Measurements from ENCODE around the gene NRL. TPM values are rescaled to one million over a fixed set of nuclear protein-coding genes. Genes with fewer than 3 reads are reported as not detected.

The NRL gene
- total RNA-seq, 1 donor from 2014 or later: 0.48 TPM

GRCh38 chr14:24074625-24075484 lies 39.9 kb downstream of the NRL start:
- Histone ChIP-seq H3K4me3 (ENCODE audit: insufficient read depth, low read depth, low read length) (no peak overlapping the region), H4K20me1 (ENCODE audit: insufficient read depth, low read length) (no peaks in the 10 kb centered on the region), H2AFZ (ENCODE audit: low read depth, low read length) (no peak overlapping the region), H3K27ac (ENCODE audit: low read depth, low read length) (no peak overlapping the region), H3K27me3 (ENCODE audit: insufficient read depth, low read length) (peaks cover 12% of the 10 kb centered on the region), H3K4me1 (ENCODE audit: insufficient read depth, low read length) (no peaks in the 10 kb centered on the region), H3K79me2 (ENCODE audit: insufficient read depth, low read length) (no peaks in the 10 kb centered on the region), H3K4me2 (ENCODE audit: low read length) (no peak overlapping the region), H3K36me3 (ENCODE audit: insufficient read depth, low read length) (no peaks in the 10 kb centered on the region), H3K9ac (ENCODE audit: low read length) (no peak overlapping the region), H3K9me3 (ENCODE audit: insufficient read depth, low read depth, low read length) (no peaks in the 10 kb centered on the region)
- H3K27ac Mint-ChIP-seq (ENCODE audit: unreplicated experiment): no peak overlapping the region
- H3K4me3 Mint-ChIP-seq (ENCODE audit: unreplicated experiment): no peak overlapping the region
- DNase-seq (ENCODE audit: low read depth): no peak
- no peak for FAIRE-seq
- H3K27me3 Mint-ChIP-seq (ENCODE audit: low read depth, unreplicated experiment): peaks cover 73% of the 10 kb centered on the region
- no peaks in the 10 kb centered on the region for H3K4me1 Mint-ChIP-seq (ENCODE audit: low read depth, unreplicated experiment)
- no peak for TF ChIP-seq EZH2 (IDR thresholded peaks at IDR 0.05; ENCODE audit: insufficient read depth, low read length)
- TF ChIP-seq CTCF (IDR thresholded peaks at IDR 0.05; ENCODE audit: insufficient read depth, low read depth, low read length): no peak
- no peaks in the 10 kb centered on the region for H3K9me3 Mint-ChIP-seq (ENCODE audit: unreplicated experiment)
- H3K36me3 Mint-ChIP-seq (ENCODE audit: low read depth, unreplicated experiment): peaks cover 2% of the 10 kb centered on the region

GRCh38 chr14:24072881-24073877 lies 41.6 kb downstream of the NRL start:
- TF ChIP-seq EZH2 (IDR thresholded peaks at IDR 0.05; ENCODE audit: insufficient read depth, low read length): no peak
- Mint-ChIP-seq H3K4me1 (ENCODE audit: low read depth, unreplicated experiment) (no peaks in the 10 kb centered on the region), H3K27ac (ENCODE audit: unreplicated experiment) (no peak overlapping the region), H3K36me3 (ENCODE audit: low read depth, unreplicated experiment) (peaks cover 2% of the 10 kb centered on the region), H3K27me3 (ENCODE audit: low read depth, unreplicated experiment) (peaks cover 71% of the 10 kb centered on the region), H3K4me3 (ENCODE audit: unreplicated experiment) (no peak overlapping the region), H3K9me3 (ENCODE audit: unreplicated experiment) (no peaks in the 10 kb centered on the region)
- H3K4me2 ChIP-seq (ENCODE audit: low read length): no peak overlapping the region
- H3K4me1 ChIP-seq (ENCODE audit: insufficient read depth, low read length): no peaks in the 10 kb centered on the region
- no peak overlapping the region for H2AFZ ChIP-seq (ENCODE audit: low read depth, low read length)
- peaks cover 3% of the 10 kb centered on the region for H3K27me3 ChIP-seq (ENCODE audit: insufficient read depth, low read length)
- no peak overlapping the region for H3K4me3 ChIP-seq (ENCODE audit: insufficient read depth, low read depth, low read length)
- no peak overlapping the region for H3K27ac ChIP-seq (ENCODE audit: low read depth, low read length)
- H3K9ac ChIP-seq (ENCODE audit: low read length): no peak overlapping the region
- H3K79me2 ChIP-seq (ENCODE audit: insufficient read depth, low read length): no peaks in the 10 kb centered on the region
- no peaks in the 10 kb centered on the region for H3K36me3 ChIP-seq (ENCODE audit: insufficient read depth, low read length)
- no peaks in the 10 kb centered on the region for H3K9me3 ChIP-seq (ENCODE audit: insufficient read depth, low read depth, low read length)
- no peaks in the 10 kb centered on the region for H4K20me1 ChIP-seq (ENCODE audit: insufficient read depth, low read length)
- FAIRE-seq: no peak
- DNase-seq (ENCODE audit: low read depth): no peak

- no peaks in the 10 kb centered on the region for H3K79me2 ChIP-seq (ENCODE audit: insufficient read depth, low read length)
- Mint-ChIP-seq H3K36me3 (ENCODE audit: low read depth, unreplicated experiment) (peaks cover 2% of the 10 kb centered on the region), H3K27ac (ENCODE audit: unreplicated experiment) (no peak overlapping the region), H3K27me3 (ENCODE audit: low read depth, unreplicated experiment) (peaks cover 73% of the 10 kb centered on the region), H3K4me1 (ENCODE audit: low read depth, unreplicated experiment) (no peaks in the 10 kb centered on the region), H3K9me3 (ENCODE audit: unreplicated experiment) (no peaks in the 10 kb centered on the region), H3K4me3 (ENCODE audit: unreplicated experiment) (no peak overlapping the region)
- H3K4me3 ChIP-seq (ENCODE audit: insufficient read depth, low read depth, low read length): no peak overlapping the region
- no peak overlapping the region for H2AFZ ChIP-seq (ENCODE audit: low read depth, low read length)
- no peak overlapping the region for H3K27ac ChIP-seq (ENCODE audit: low read depth, low read length)
- H3K27me3 ChIP-seq (ENCODE audit: insufficient read depth, low read length): peaks cover 3% of the 10 kb centered on the region
- TF ChIP-seq CTCF (IDR thresholded peaks at IDR 0.05; ENCODE audit: insufficient read depth, low read depth, low read length): no peak
- no peak for TF ChIP-seq EZH2 (IDR thresholded peaks at IDR 0.05; ENCODE audit: insufficient read depth, low read length)
- DNase-seq (ENCODE audit: low read depth): no peak
- H4K20me1 ChIP-seq (ENCODE audit: insufficient read depth, low read length): no peaks in the 10 kb centered on the region
- H3K9me3 ChIP-seq (ENCODE audit: insufficient read depth, low read depth, low read length): no peaks in the 10 kb centered on the region
- no peak overlapping the region for H3K9ac ChIP-seq (ENCODE audit: low read length)
- no peaks in the 10 kb centered on the region for H3K36me3 ChIP-seq (ENCODE audit: insufficient read depth, low read length)
- H3K4me2 ChIP-seq (ENCODE audit: low read length): no peak overlapping the region
- no peak for FAIRE-seq
- H3K4me1 ChIP-seq (ENCODE audit: insufficient read depth, low read length): no peaks in the 10 kb centered on the region
Measured at GRCh38 chr14:24072436-24072835, 42.3 kb downstream of the NRL start.
